Erythroblast (primary cell): ENCODE data around the gene ARL8B.
"Not testable (repeated sequence)": the region's sequence is repeated elsewhere in the genome, so short reads cannot be mapped to it uniquely, and the experiment has no call there.

Experiments used
- DNase-seq, 2 experiments: peaks; one replicate each; lab custom pipeline; 2025; lab: John Stamatoyannopoulos, UW
- GATA1 ChIP-seq: IDR thresholded peaks from 2 replicates; pipeline ENCODE4 v1.6.1; 2011; ENCODE audit warnings: low read depth, mild to moderate bottlenecking, control low read depth, low read length, moderate library complexity
- POLR2A ChIP-seq: IDR thresholded peaks from 2 replicates; pipeline ENCODE4 v1.6.1; 2011; ENCODE audit warnings: mild to moderate bottlenecking, low read length

Gene ARL8B

GRCh38 chr3:5122030-5122740 lies at the start of gene ARL8B:
TSS of gene ARL8B (plus strand) at chr3:5122292. CDS start at chr3:5122466, 174 bp downstream.
- TF ChIP-seq GATA1 (no peak), POLR2A (peak; percentile 97)
- DNase-seq, result peak; percentile 93 to 96

DNA sequence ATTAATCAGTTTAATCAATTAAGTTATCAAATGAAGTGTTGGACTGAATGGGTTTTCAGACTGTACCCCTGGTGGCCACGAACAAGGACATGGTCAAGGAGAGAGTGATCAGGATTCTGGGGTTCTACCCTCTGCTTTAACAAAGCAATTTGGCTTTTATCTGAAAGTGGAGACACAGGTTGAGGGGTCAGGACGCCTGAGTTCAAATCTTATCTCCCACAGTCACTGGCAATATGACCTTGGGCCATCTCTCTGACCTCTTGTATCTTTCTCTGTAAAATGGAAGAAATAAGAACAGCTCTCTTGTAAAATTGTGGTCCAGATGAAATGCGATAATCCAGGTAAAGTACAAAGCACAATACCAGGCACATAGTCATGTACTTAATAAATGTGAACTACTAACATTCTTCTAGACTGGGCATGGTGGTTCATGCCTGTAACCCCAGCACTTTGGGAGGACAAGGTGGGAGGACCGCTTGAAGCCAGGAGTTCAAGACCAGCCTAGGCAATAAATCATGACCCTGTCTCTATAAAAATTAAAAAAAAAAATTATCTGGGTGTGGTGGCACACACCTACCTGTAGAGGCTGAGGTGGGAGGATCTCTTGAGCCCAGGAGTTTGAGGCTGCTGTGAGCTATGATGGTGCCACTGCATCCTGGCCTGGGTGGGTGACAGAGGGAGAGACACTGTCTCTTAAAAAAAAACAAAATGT lies 48.6 kb upstream of the ARL8B start:
- TF ChIP-seq POLR2A (no peak), GATA1 (no peak)
- no peak for DNase-seq

DNA sequence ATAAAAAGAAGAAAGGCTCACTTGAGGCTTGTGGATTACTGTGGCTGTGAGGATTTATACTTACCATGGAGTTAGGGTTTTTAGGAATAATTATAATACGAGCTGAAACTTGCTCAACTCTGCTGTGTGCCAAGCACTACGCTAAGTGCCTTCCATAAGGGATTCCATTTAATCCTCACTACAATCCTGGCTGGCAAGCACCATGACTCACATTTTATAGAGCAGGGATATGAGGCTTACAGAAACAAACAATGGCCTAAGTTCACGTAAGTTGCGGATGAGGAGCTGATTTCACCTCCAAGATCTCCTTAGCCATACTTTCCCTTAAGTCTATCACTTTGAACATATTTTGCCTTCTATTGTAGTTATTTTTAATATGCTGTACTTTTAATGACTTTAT lies 43.9 kb upstream of the ARL8B start:
- DNase-seq, result no peak
- no peak for TF ChIP-seq GATA1
- TF ChIP-seq POLR2A, result no peak

DNA sequence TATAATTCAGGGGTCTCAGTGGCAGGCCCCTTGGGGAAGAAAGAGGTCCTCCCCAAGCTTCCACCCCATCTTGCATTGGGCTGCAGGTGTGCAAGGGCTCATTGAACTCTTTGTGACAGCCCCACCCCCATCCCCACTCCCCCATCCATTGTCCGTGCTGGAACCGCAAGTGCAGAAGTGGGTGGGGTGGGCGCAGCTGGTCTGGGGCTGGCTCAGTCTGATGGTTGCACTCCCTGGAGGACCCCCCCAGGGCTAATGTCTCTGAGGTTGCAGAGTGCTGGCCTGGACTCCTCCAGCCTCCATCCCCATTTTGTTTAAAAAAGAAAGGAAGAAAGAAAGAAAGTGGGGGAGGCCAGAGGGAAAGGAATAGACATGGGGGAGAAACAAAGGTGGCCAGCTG lies 42.3 kb upstream of the ARL8B start:
- no peak for DNase-seq
- no peak for TF ChIP-seq POLR2A
- no peak for TF ChIP-seq GATA1

DNA sequence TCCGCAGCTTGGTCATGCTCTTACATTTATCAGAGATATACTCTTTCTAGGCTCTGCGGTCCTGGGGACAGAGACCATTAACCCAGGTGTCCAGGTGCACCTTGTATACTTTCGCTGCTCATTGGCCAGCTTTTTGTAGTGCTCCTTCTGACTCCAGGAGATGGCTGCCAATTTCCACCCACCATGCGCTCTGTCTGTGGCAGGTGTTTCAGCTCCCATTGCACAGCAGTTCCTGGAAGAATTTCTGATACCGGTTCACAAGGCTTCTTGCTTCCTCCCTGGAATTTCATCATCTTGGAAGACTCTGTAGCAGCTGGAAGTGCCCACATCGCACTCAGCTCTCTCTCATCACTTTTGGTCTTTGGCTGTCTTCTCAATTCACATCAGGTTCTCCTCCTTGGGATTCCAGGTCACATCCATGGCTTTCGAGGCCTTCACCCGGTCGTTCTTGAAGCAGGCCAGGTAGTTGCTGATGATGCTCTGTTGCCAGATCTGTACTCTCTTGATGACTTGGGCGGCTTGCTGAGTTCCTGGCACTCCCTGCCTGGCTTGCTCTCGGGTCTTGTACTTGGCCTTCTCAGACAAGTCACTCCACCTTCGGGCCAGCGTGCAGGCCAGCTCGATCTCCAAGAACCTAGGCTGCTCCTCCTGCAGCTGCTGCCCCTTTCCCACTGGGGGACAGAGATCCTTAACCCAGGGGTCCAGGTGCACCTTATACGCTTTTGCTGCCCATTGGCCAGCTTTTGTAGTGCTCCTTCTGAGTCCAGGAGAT lies 41.1 kb upstream of the ARL8B start:
- TF ChIP-seq POLR2A (no peak), GATA1 (no peak)
- DNase-seq, result no peak

DNA sequence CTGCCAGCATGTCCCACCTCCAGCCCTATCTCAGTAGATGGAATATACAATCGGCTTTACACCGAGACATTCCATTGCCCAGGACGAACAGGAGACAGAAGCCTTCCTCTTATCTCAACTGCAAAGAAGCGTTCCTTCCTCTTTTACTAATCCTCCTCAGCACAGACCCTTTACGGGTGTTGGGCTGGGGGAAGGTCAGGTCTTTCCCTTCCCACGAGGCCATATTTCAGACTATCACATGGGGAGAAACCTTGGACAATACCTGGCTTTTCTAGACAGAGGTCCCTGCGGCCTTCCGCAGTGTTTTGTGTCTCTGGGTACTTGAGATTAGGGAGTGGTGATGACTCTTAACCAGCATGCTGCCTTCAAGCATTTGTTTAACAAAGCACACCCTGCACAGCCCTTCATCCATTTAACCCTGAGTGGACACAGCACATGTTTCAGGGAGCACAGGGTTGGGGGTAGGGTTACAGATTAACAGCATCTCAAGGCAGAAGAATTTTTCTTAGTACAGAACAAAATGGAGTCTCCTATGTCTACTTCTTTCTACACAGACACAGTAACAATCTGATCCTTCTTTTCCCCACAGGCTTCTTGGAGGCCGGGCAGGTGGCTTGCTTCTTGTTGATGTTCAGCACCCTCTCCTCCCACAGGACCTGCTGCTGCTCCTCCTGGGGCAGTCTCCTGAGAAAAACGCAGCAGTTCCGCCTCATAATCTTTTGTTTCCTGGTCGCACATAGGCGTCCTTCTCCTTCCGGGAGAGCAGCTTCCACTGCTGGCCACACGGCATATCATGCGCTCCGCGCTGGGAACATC lies 39.9 kb upstream of the ARL8B start:
- DNase-seq, result not testable (repeated sequence)

GRCh38 chr3:5082789-5083115 lies 39.3 kb upstream of the ARL8B start:
- DNase-seq, result no peak
- no peak for TF ChIP-seq POLR2A
- no peak for TF ChIP-seq GATA1

- no peak for DNase-seq
- TF ChIP-seq POLR2A, result no peak
- no peak for TF ChIP-seq GATA1
Measured at GRCh38 chr3:5084224-5084623, 37.9 kb upstream of the ARL8B start.

DNA sequence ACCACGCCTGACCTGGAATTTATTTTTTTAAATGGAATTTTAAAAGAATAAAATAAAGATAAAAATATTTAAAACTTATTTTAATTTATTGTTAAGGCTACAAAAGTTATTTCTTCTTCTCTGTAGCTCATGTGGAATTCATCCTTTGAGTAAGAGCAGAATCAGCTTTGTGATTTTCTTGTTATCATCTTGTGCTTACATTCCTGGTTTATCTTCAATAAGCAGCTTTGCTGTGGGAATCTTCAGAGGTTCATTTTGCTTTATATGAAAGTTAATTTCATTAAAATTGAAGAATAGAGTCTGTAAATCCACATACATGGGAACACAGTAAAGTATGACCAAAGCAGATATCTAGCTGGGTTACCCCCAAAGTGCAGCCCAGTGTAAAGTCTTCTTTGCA lies 35.4 kb upstream of the ARL8B start:
- no peak for DNase-seq
- TF ChIP-seq POLR2A (no peak), GATA1 (no peak)

- DNase-seq, result no peak
- TF ChIP-seq POLR2A, result no peak
- no peak for TF ChIP-seq GATA1
Measured at GRCh38 chr3:5087209-5087608, 34.9 kb upstream of the ARL8B start.

DNA sequence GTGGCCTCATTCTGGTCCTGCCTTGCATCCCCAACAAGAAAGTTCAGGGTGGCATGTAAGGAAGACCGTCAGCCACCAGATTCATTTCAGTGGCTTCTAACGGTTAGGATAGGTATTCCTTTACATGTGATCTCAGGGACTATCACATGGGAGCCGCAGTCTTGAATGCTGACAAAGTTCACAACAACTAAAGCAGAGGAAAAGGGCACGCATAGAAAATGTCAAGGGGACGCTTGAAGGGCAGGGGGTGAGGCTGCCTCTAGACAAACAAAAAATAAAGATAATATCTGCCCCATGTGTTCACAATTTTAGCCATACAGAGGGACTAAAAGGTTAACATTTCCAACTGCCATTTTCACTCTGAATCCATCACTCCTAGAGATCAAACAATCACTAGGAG lies 31.9 kb upstream of the ARL8B start:
- no peak for TF ChIP-seq POLR2A
- no peak for TF ChIP-seq GATA1
- no peak for DNase-seq

DNA sequence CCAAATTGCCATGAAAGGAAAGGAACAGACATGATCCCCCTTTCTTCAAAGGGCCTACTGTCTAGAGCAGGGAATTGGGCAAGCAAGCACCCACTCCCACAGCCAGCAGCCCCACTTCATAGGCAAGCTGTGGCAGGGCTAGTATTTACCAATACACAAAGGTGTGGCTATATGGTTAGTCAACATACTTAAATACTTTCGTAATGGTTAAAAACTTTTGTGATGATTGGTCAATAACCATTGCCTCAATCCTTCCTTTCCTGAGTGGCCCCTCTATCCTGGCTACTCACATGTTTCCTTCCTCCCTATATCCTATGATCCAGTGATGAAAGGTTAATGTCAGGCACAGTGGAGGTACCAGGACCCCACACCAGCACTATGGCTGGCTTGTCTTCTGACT lies 30.1 kb upstream of the ARL8B start:
- TF ChIP-seq POLR2A (no peak), GATA1 (no peak)
- no peak for DNase-seq

DNA sequence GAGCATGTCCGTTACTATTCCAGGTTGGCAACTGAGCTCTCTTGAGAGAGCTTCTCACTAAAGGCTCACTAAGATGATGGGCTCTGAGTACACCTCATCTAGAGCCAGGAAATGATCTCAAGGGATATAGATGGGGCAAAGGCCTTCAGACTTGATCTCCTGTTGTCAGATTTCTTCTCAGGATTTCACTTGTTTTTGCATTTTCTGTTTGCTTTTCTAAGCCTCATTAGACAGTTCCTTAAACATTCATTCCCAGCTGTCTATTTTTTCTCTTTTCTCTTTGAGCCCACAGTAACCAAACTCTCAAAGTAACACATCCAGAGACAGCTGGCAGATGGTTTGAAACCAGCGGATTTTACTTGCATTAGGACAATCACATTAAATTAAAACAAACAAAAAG lies 28.4 kb upstream of the ARL8B start:
- TF ChIP-seq POLR2A (no peak), GATA1 (no peak)
- DNase-seq, result no peak
